ENCODE measurements around the gene CACNA1D. TPM values are rescaled to one million over a fixed set of nuclear protein-coding genes. Genes with fewer than 3 reads are reported as not detected.

Gene CACNA1D
- total RNA-seq, 1 donor from 2014 or later = 47.2 TPM

- peaks cover 28% of the 10 kb centered on the region for H3K4me1 ChIP-seq
- ATAC-seq (no peak), DNase-seq (no peak)
- no peaks in the 10 kb centered on the region for H3K36me3 ChIP-seq
- H3K27me3 ChIP-seq = no peaks in the 10 kb centered on the region
- no peaks in the 10 kb centered on the region for H3K9me3 ChIP-seq
- H3K27ac ChIP-seq = no peak overlapping the region
- TF ChIP-seq CTCF (IDR thresholded peaks at IDR 0.05) = no peak
- intact Hi-C loops (cut with DNase I) = no loop called here
- no peak overlapping the region for H3K4me3 ChIP-seq
These were observed 280.0 kb downstream of the CACNA1D start for GRCh38 chr3:53774414-53774813.

- Histone ChIP-seq H3K27me3 (no peaks in the 10 kb centered on the region), H3K36me3 (no peaks in the 10 kb centered on the region), H3K27ac (no peak overlapping the region), H3K9me3 (no peaks in the 10 kb centered on the region), H3K4me1 (peaks cover 28% of the 10 kb centered on the region), H3K4me3 (no peak overlapping the region)
- DNase-seq (no peak), ATAC-seq (no peak)
- TF ChIP-seq CTCF (IDR thresholded peaks at IDR 0.05) = no peak
- intact Hi-C loops (cut with DNase I) = no loop called here
These were observed 280.6 kb downstream of the CACNA1D start for GRCh38 chr3:53775018-53775417.

GRCh38 chr3:53775834-53776251 lies 281.4 kb downstream of the CACNA1D start:
- TF ChIP-seq CTCF (IDR thresholded peaks at IDR 0.05) = no peak
- Histone ChIP-seq H3K27ac (no peak overlapping the region), H3K36me3 (no peaks in the 10 kb centered on the region), H3K9me3 (no peaks in the 10 kb centered on the region), H3K4me3 (no peak overlapping the region), H3K4me1 (peaks cover 28% of the 10 kb centered on the region), H3K27me3 (no peaks in the 10 kb centered on the region)
- ATAC-seq = no peak
- DNase-seq = no peak
- intact Hi-C loops (cut with DNase I) = no loop called here

GRCh38 chr3:53776494-53777101 lies 282.2 kb downstream of the CACNA1D start:
- no peak for TF ChIP-seq CTCF (IDR thresholded peaks at IDR 0.05)
- Histone ChIP-seq H3K4me1 (peaks cover 32% of the 10 kb centered on the region), H3K4me3 (no peak overlapping the region), H3K27ac (peak overlapping the region; percentile 3), H3K9me3 (no peaks in the 10 kb centered on the region), H3K36me3 (no peaks in the 10 kb centered on the region), H3K27me3 (no peaks in the 10 kb centered on the region)
- ATAC-seq (peak; percentile 7), DNase-seq (no peak)
- intact Hi-C loops (cut with DNase I) = no loop called here

GRCh38 chr3:53777468-53777867 lies 283.1 kb downstream of the CACNA1D start:
- H3K36me3 ChIP-seq = no peaks in the 10 kb centered on the region
- ATAC-seq (no peak), DNase-seq (no peak)
- no peak overlapping the region for H3K4me3 ChIP-seq
- peaks cover 31% of the 10 kb centered on the region for H3K4me1 ChIP-seq
- no peaks in the 10 kb centered on the region for H3K9me3 ChIP-seq
- H3K27me3 ChIP-seq = no peaks in the 10 kb centered on the region
- TF ChIP-seq CTCF (IDR thresholded peaks at IDR 0.05) = no peak
- no peak overlapping the region for H3K27ac ChIP-seq
- intact Hi-C loops (cut with DNase I) = no loop called here

GRCh38 chr3:53778153-53778552 lies 283.7 kb downstream of the CACNA1D start:
- H3K4me1 ChIP-seq = peaks cover 25% of the 10 kb centered on the region
- H3K27me3 ChIP-seq = no peaks in the 10 kb centered on the region
- intact Hi-C loops (cut with DNase I) = no loop called here
- no peak overlapping the region for H3K27ac ChIP-seq
- no peaks in the 10 kb centered on the region for H3K9me3 ChIP-seq
- no peaks in the 10 kb centered on the region for H3K36me3 ChIP-seq
- ATAC-seq (no peak), DNase-seq (no peak)
- TF ChIP-seq CTCF (IDR thresholded peaks at IDR 0.05) = no peak
- H3K4me3 ChIP-seq = no peak overlapping the region

Data from upper lobe of right lung (tissue), 1 donor.